Ascending aorta (tissue), 2 donors: Measurements from ENCODE around the gene NIM1K. TPM values are rescaled to one million over a fixed set of nuclear protein-coding genes. Genes with fewer than 3 reads are reported as not detected.
"Not testable (repeated sequence)": the region's sequence is repeated elsewhere in the genome, so short reads cannot be mapped to it uniquely, and the experiment has no call there.

Experiments used
- DNase-seq, 2 donors: peaks; one replicate each; pipeline ENCODE4 v3.0.0-alpha.2; 2019; ENCODE audit warnings: low spot score in 2 of 2
- H3K27ac ChIP-seq, 2 donors: fragments of 200-600 bp; sonication (generic); one replicate each; pipeline ENCODE4 v1.5.1; 2016 to 2017; ENCODE audit warnings: mild to moderate bottlenecking in 1 of 2
- H3K27me3 ChIP-seq: fragments of 200-600 bp; sonication (generic); one replicate; pipeline ENCODE4 v1.5.1; 2017
- H3K36me3 ChIP-seq, 2 donors: fragments of 200-600 bp; sonication (generic); one replicate each; pipeline ENCODE4 v1.5.1; 2016
- H3K4me1 ChIP-seq, 2 donors: fragments of 200-600 bp; sonication (generic); one replicate each; pipeline ENCODE4 v1.5.1; 2016 to 2017; ENCODE audit warnings: mild to moderate bottlenecking in 1 of 2
- H3K4me3 ChIP-seq, 2 donors: fragments of 200-600 bp; sonication (generic); one replicate each; pipeline ENCODE4 v1.5.1; 2016 to 2017; ENCODE audit warnings: mild to moderate bottlenecking in 1 of 2
- H3K9me3 ChIP-seq, 2 donors: fragments of 200-600 bp; sonication (generic); one replicate each; pipeline ENCODE4 v1.5.1; 2016
- intact Hi-C: fragments of 100-400 bp; cut with DNase I; formaldehyde crosslinking; loops from one replicate; pipeline ENCODE4 v1.15.1; 2023
- total RNA-seq: library from RNA; depleted of rRNA; stranded (reverse); fragments of >200 nt; gene quantifications from one replicate; pipeline ENCODE4 v1.1.0, GENCODE V29; 2016
- TF ChIP-seq, protein P1 (sequence below), 3 experiments: fragments of 200-600 bp in 2 of 3; fragments of 450-650 bp in 1 of 3; sonication (generic) in 2 of 3; IDR thresholded peaks; one replicate each; pipeline ENCODE4 v1.5.1; 2016 to 2019; ENCODE audit warnings: antibody characterized with exemption in 3 of 3, mild to moderate bottlenecking in 1 of 3, moderate library complexity in 1 of 3

The NIM1K gene
- total RNA-seq, 1 donor from 2014 or later, result not detected

DNA sequence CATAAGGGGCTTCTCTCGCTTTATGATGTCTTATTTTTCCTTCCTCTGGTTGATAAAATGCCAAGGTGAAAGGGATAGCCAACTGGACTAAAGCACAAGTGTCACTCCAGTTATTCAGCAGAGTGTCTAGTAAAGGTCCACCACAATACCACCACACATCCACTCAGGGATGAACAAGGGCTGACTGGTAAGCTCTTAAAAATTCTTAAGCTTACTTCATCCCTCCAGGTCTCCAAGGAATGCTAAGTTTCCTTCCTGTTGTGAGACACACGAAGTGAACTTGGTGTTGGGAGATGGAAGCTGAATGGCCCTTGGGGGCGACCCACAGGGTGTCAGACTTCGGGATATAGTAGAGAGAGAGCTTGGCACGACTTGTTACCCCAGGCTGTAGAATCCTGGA lies 124.4 kb downstream of the NIM1K start:
- Histone ChIP-seq H3K27me3 (no peaks in the 10 kb centered on the region), H3K36me3 (no peaks in the 10 kb centered on the region), H3K4me1 (peaks cover 0 to 6% of the 10 kb centered on the region in 2 donors), H3K4me3 (no peak overlapping the region), H3K27ac (no peak overlapping the region), H3K9me3 (no peaks in the 10 kb centered on the region)
- TF ChIP-seq, protein P1, sequence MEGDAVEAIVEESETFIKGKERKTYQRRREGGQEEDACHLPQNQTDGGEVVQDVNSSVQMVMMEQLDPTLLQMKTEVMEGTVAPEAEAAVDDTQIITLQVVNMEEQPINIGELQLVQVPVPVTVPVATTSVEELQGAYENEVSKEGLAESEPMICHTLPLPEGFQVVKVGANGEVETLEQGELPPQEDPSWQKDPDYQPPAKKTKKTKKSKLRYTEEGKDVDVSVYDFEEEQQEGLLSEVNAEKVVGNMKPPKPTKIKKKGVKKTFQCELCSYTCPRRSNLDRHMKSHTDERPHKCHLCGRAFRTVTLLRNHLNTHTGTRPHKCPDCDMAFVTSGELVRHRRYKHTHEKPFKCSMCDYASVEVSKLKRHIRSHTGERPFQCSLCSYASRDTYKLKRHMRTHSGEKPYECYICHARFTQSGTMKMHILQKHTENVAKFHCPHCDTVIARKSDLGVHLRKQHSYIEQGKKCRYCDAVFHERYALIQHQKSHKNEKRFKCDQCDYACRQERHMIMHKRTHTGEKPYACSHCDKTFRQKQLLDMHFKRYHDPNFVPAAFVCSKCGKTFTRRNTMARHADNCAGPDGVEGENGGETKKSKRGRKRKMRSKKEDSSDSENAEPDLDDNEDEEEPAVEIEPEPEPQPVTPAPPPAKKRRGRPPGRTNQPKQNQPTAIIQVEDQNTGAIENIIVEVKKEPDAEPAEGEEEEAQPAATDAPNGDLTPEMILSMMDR (IDR thresholded peaks at IDR 0.05), result no peak
- no peak for DNase-seq
- intact Hi-C loops, result loop anchor here (10.0 kb wide), 1 partner anchor 1412 kb away; the partner anchor contains the start of gene RIMOC1

DNA sequence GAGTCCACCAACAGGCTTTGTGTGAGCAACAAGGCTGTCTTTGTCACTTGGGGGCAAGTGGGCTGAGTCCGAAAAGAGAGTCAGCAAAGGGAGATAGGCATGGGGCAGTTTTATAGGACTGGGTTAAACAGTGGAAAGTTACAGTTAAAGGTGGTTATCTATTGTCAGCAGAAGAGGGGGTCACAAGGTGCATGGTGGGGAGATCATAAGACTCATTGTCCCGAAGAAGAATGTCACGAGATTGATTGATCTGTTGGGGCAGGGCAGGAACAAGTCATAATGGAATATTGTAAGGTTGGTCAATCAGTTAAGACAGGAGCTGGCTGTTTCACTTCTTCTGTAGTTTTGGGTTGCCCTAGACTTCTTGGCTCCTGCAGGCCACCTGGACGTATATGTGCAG lies 128.8 kb downstream of the NIM1K start:
- DNase-seq, result no peak
- no peaks in the 10 kb centered on the region for H3K27me3 ChIP-seq
- H3K4me3 ChIP-seq, result no peak overlapping the region
- H3K4me1 ChIP-seq, result no peaks in the 10 kb centered on the region
- H3K36me3 ChIP-seq, result no peaks in the 10 kb centered on the region
- intact Hi-C loops, result no loop called here
- no peaks in the 10 kb centered on the region for H3K9me3 ChIP-seq
- no peak overlapping the region for H3K27ac ChIP-seq
- TF ChIP-seq, protein P1 (IDR thresholded peaks at IDR 0.05), result no peak

DNA sequence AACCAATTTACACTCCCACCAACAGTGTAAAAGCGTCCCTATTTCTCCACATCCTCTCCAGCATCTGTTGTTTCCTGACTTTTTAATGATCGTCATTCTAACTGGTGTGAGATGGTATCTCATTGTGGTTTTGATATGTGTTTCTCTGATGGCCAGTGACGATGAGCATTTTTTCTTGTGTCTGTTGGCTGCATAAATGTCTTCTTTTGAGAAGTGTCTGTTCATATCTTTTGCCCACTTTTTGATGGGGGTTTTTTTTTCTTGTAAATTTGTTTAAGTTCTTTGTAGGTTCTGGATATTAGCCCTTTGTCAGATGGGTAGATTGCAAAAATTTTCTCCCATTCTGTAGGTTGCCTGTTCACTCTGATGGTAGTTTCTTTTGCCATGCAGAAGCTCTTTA lies 131.5 kb downstream of the NIM1K start:
- H3K36me3 ChIP-seq, H3K4me3 ChIP-seq, H3K27ac ChIP-seq, H3K27me3 ChIP-seq, intact Hi-C loops, DNase-seq, H3K4me1 ChIP-seq, H3K9me3 ChIP-seq: not testable (repeated sequence)

DNA sequence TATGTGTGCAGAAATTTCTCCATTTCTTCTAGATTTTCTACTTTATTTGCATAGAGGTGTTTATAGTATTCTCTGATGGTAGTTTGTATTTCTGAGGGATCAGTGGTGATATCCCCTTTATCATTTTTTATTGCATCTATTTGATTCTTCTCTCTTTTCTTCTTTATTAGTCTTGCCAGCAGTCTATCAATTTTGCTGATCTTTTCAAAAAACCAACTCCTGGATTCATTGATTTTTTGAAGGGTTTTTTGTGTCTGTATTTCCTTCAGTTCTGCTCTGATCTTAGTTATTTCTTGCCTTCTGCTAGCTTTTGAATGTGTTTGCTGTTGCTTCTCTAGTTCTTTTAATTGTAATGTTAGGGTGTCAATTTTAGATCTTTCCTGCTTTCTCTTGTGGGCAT lies 133.6 kb downstream of the NIM1K start:
- H3K27me3 ChIP-seq, intact Hi-C loops, H3K4me1 ChIP-seq, H3K9me3 ChIP-seq, H3K27ac ChIP-seq, H3K4me3 ChIP-seq, H3K36me3 ChIP-seq, DNase-seq: not testable (repeated sequence)

Other genes with a start within 250 kb of the NIM1K start
- 5.1 TPM for gene ANXA2R, start 151.9 kb upstream of the NIM1K start, total RNA-seq
- 61.2 TPM for gene ZNF131, start 71.3 kb upstream of the NIM1K start, total RNA-seq
- gene HMGCS1, start 121.2 kb downstream of the NIM1K start, total RNA-seq, result 36.5 TPM
- gene CCL28, start 220.2 kb downstream of the NIM1K start, total RNA-seq, result not detected